NCI-H460 (cell line): Measurements from ENCODE around the gene WLS. TPM values are rescaled to one million over a fixed set of nuclear protein-coding genes. Genes with fewer than 3 reads are reported as not detected.
"Not testable (repeated sequence)": the region's sequence is repeated elsewhere in the genome, so short reads cannot be mapped to it uniquely, and the experiment has no call there.

ENCODE experiments used
- DNase-seq: peaks from one replicate; pipeline ENCODE4 v3.0.0-alpha.2; 2016; ENCODE audit warnings: low read depth; ENCODE audit errors: extremely low read depth
- total RNA-seq: library from RNA; depleted of rRNA; stranded (reverse); fragments of >200 nt; shearing (Covaris generic); gene quantifications from 2 replicates; pipeline ENCODE4 v1.2.3, GENCODE V29; 2014

WLS gene
- total RNA-seq, 1 experiment from 2014 or later: 27.3 TPM

DNA sequence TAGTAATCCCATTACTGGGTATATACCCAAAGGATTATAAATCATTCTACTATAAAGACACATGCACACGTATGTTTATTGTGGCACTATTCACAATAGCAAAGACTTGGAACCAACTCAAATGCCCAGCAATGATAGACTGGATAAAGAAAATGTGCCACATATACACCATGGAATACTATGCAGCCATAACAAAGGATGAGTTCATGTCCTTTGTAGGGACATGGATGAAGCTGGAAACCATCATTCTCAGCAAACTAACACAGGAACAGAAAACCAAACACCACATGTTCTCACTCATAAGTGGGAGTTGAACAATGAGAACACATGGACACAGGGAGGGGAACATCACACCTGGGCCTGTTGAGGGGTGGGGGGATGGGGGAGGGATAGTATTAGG lies 60.5 kb downstream of the WLS start:
- DNase-seq: not testable (repeated sequence)

DNA sequence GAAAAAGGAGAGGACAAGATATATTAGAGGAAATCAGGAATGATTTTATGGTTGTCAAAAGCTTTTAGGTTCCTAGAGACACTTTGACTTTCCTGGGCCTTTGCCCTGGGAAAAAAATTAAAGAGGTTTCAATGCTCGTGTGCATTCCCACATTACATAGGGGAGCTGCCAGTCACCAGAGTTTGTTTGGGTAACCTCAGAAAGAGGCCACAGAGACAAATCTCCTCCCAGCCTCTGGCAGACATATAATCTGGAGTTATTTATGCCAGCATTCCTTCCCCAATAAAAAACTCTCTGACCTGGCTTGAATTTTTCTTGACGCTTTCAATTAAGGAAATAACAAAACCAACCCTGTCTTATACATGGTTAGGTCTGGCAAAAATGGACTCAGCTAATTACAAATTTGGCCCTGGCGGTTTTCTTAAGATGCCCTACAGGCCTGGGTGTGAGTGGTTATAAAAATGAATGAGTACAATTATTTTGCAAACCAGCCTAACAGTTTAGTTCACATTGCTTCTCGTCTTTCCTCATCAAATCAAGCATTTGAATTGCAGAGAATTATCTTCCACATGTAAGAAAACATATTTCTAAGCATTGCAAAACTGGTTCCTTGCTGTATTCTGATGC lies 63.7 kb downstream of the WLS start:
- DNase-seq: no peak

DNA sequence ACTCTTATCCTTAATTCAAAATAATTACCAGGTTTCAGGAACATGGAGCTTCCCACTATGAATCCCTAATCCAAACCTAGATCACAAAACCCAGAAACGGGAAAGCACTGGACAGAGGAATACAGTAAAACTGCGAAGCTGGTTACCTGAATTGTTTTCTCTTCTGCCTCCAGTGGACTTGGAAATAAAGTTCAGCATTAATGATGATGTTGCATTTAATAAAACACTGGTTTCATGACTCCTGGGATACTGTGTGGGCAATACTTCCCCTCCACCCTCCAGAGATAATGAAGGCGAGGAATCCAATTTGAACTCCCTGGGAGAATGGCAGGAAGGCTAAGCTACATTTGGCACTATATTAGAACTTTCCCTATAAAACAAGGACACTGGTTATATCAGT lies 65.1 kb downstream of the WLS start:
- DNase-seq: no peak

DNA sequence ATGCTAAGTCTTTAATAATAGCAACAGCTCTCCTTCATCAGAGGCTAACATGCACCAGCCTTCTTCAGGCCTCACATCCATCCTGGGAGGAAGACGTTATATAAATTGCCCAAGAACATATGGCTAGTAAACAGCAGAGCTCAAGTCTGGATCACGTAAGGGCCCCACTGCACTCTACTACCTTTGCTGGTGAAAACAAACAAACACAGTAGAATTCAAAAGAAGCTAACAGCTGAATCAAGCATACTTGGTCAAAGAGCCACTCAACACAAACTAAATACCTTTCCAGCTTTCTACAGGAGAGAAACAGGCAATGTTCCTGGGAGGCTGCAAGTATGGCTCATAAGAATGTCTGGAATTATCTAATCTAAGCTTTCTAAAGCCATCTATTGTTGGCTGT lies 66.0 kb downstream of the WLS start:
- DNase-seq: no peak

DNA sequence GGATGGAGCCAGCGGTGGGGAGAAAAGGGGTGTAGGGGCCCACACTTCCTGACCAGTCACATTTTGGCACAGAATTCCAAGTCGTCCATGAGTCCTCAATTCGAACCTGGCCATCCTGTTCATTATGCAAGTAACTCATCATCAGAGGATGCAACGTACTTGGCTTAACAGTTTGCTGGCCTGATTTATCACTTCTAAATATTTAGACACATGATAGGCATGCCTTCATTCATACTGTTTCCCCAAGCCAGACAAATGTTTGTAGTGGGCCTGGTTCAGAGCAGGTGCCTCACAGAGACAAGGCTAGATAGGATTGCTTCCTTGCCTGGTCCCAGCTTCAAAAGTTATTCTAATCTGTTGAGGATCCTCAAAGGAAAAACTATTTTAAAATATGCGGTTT lies 66.7 kb downstream of the WLS start:
- DNase-seq: no peak

DNA sequence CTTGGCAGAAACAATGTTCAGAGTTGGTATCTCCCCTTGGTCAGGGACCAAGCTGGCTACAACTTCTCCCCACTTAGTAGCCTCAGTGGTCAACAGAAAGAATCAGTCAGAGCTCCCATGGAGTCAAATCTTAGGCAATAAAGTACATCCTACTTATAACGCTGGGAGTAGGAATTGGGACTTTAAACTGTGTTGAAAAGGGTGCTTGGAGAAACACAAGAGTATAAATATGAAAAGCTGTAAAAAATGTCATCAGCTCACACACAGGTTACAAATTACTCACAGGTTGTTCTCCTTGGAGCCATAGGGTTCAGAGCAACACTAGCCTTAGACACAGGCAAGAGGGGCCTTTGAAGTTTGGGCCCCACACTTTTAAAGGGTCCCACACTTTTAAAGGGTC lies 67.4 kb downstream of the WLS start:
- no peak for DNase-seq

DNA sequence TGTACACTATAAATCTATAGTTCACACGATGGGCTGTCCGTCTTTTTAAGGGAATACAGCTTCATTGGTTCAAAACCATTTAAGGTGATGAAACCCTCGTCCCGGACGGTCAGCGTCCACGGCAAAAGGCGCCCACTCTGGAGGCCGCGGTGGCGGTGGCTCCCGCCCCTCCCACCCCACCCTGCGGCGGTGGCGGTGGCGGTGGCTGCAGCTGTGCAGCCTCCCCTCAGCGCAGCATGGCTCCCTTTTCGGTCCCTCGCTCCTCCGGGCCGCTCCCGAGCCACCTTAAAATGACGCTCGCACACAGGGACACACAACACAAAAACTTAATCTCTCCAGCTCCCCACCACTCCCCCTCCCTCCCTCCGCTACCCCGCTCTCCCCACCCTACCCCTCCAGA lies 69.1 kb downstream of the WLS start:
- DNase-seq: no peak

DNA sequence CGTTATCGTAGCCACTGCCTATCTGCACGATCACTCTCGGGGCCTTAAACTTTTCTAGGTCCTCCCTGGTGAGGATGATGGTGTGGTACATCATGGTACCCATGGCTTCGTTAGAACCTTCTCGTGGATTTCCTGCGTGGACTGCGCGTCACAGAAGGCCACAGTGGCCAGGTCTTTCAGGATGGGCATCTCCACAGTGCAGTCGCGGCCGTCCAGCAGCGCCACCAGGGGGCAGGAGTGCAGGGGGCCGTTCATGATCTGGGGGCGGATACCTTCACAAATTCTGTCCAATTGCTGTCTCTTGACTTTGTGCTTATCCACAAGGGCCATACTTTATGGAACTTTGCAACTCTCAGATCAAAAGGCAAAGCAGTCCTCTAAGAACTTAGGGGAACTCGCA lies 69.6 kb downstream of the WLS start:
- no peak for DNase-seq

DNA sequence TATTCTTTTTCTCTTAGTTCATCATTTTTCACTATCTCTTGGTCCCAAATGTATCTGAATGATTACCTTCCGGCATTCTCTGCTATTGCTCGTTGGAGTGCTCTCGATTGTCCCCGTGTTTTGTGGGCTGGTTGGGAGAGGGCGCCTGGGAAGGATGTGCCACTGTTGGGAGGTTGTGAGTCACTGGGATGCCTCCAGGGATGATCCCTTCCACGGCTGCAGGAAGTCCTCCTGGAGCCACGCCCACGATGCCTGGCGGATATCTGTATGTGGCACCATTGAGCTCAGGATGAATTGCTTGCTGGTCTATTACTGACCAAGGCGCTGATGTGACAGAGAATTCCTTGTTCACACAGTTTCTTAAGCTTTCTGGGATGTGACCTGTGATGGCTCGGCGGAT lies 70.7 kb downstream of the WLS start:
- DNase-seq: not testable (repeated sequence)

DNA sequence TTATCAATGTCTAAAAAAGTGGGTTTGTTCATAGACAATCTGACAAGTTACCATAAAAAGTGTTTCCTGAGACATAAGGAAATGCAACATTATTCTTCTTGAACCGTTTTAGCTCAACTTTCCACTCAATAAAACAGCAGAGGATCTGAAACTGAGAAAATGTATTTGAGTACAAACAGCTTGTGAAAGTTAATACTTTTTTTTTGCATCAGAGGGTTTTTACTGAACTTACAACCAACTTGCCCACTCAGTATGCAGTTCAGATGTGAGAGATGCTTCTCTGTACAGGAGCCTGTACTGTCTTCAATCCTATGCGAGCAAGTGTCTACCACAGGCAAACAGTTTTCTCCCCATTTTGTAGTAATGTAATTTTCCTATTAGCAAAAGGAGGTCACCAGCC lies 71.4 kb downstream of the WLS start:
- not testable (repeated sequence) for DNase-seq

DNA sequence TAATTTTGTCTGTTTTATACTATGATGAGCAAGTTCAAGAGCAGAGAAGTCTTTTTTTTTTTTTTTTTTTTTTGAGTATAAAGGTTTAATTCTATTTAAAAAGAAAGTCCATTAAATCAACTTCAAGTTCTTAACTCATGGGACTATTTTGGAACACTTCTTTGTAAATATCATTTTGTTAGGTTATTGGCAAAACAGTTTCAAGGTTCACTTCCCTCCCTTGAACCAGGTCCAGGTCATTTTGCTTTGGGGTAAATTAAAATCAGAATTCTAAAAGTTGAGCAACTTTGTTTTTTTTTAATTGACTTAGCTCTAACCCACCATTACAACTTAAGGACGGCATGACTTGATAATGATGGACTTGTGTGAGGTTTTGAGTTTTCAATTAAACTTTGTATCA lies 72.3 kb downstream of the WLS start:
- no peak for DNase-seq

DNA sequence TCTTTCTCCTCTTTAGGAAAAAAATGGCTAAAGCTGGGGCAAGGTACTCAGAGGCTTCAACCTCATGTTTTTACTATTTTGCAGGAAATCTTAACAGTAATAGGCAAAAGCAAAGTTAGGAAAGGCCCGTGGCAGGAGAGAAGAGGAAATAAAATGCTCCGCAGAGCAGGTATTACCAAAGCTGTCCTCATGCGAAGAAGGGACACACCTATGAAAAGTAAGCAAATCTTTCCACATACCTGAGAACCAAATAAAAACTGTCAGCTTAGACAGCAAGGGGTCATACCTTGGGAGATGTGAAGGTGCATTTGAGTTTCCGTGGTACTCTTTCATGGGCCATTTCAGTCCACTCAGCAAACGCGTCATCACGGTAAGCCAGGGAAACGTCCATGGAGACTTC lies 73.5 kb downstream of the WLS start:
- no peak for DNase-seq

DNA sequence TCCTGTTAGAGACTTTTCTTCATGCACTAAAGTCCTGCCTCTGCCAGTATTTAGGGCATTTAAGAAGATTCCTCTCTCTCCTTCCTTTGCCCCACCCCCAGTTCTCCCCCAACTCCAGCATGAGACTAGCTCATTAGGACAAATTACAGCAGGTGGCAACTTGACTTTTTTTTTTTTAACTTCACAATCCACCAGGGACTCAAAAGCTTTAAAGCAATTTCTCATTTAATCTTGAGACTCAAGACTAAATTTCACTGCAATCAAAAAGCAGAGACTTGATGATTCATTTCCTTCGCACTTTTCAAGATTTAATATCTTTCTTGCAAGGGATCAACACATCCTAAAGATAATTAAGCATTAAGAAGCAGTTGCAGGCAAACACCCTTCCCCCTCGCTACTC lies 74.9 kb downstream of the WLS start:
- no peak for DNase-seq

DNA sequence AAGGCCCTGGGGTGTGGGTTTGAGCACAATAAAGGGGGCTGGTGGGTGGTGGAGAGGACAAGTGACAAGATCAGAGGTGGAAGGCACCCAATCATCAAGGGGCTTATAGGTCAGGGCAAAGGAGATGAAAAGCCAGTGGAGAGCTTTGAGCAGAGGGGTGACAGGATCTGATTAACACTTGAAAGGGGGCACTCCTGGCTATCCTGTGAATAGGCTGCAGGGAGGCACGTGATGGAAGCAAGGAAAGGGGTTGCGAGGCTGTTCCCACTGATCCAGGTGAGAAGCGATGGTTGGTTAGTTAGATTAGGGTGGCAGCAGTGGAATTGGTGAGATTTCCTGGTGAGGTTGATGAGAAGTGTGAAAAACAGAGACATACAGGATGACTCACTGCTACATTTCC lies 80.6 kb downstream of the WLS start:
- no peak for DNase-seq

DNA sequence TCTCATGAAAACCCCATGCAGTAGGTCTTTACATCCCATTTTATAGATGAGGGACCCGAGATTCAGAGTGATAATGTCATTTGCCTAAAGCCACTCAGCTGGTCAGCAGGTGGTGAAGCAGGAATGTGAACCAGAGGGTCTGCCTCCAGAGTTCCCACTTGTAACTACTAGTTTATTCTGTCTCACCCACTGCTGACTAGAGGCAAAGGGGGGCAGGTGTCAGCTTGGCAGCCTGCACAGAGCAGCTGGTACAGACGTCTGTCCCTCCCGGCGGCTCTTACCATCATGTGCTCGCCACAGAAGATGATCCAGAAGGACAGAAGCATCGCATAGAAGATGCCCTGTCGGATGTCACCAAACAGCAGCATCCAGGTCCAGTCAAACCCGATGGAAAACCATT lies 82.4 kb downstream of the WLS start:
- no peak for DNase-seq

DNA sequence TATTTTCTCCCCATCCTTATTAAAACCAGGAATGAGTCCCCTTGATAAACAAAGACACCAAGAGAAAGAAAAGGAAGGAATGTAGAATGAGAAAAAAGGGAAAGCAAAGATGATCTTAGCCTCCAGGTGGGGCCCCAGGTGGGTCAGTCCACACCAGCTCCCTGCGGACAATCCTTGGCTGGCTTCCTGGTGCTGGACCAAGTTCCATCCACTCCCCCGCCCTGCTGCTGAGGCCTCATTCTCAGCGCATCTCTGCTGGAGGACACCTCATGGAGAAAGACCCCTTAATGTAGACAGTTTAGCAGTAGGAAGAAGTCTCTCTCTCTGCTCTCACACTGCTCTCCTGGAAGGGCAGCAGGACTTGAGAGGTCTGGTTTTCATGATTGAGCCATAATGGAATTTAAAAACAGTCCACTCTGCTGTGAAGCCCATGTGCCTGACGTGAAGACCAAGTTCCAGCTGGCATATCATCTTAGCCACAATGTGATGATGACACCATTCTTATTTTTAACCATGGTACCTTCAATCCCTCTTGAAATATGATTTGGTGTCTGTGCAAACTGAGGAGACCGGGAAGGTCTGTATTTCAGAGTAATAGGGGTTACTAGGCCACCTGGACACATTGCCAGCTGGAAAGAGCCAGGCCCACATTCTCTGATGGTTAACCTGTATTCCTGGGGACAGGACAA lies 83.1 kb downstream of the WLS start:
- DNase-seq: no peak

DNA sequence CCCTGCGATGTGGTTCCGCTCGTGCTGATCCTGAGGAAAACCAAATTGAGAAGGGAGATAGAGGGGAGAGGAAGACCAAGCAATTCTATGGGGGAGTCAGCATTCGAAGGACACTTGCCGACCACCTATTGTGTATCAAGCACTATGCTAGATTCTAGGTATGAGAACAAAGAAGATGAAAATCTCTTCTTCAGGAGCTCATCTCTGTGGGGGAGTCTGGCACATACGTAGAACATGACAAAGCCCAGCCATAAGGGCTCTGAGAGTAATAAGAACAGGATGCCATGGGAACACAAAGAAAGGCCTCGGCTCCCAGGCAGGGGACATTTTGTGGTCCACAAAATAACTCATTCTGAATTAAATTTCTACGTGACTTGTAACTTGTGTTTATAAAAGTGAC lies 83.7 kb downstream of the WLS start:
- DNase-seq: no peak

DNA sequence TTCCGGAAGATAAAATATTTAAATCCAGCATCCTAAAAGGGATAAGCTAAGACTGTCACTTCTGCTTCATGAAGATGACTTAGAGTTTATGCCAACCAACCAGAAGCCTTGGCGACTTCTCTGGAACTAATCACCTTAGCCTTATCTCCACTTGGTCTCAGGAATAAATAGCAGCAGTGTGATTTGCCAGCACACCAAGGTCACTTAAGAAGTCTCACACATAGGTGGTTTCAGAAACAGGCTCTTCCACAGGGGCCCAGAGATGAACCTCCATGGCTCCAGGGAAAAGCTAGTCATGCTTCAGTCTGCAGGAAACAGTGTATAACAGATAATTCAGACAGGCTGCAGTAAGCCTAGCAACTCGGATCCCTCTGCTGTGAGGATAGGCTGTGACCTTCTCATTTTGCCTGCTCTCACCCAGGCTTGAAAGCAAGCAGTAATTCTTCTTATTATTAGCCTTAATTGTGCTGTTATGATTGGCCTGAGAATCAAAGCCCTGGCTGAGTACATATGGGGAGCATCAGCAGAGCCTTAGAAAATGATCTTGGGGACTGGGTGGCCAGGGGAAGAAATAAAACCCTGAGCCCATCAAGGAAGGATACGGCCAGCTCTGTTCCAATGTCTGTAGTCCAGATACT lies 84.7 kb downstream of the WLS start:
- DNase-seq: no peak

DNA sequence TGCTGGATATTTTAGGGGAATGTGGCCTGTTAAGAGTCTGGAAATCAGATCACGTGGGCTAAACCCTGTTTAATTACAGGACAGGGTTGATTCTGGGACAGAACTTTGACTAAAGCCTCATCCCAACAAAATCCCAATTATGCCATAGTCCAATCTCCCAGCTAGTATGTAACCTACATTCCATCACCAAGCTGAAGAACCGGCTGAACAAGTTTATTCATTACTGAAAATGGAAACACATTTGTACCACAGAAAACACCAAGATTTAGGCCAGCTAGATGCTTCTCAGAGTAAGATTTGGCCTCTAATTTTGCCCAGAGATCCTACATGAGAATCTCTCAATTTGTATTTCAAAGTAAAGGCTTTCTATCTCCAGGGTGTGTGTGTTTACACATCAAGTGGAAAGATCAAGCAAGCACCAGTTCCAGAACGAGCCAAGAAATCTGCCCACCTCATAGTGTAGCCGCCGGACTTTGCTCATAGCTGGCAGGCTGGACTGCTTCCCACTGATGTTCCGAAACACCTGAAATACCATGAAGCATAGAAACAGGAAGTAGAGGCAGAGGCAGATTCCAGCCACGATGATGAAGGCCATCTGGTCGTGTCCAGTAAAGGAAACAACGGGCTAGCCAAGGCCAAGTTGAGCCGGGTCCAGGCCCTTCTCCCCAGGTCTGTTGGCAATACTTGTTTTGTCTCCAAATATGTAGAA lies 86.8 kb downstream of the WLS start:
- DNase-seq: no peak

DNA sequence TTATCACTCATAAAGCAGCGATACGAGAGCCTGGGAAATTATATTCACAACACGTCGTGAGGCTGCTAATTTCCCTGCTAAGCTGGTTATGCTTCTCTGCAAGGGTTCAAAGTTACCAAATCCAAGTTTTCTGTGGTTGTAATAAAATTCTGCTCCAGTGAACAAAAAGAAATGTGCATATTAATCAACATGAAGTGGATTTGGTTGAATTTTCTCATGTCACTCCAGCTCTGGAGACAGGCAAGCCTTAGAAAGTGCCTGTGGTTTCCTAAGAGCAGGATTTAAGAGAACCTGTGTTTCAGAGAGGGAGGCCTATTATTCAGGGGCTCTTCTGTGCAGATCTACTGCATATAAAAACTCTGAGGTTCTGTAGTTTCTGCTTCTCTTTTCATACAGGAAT lies 87.5 kb downstream of the WLS start:
- DNase-seq: no peak

DNA sequence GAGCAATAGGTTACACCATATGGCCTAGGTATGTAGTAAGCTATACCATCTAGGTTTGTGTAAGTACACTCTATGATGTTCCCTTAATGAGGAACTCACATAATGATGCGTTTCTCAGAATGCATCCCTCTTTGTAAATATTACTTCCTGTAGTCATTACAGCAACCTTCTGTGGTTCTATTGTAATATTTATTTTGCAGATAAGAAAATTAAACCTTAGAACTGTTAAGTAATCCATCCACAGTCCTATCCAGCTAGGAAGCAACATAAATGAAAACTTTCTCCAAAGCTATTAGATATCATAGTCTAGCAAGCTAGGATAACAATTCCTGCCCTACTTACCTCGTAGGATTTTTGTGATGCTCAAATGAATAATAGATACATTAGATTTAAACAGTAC lies 88.7 kb downstream of the WLS start:
- no peak for DNase-seq

DNA sequence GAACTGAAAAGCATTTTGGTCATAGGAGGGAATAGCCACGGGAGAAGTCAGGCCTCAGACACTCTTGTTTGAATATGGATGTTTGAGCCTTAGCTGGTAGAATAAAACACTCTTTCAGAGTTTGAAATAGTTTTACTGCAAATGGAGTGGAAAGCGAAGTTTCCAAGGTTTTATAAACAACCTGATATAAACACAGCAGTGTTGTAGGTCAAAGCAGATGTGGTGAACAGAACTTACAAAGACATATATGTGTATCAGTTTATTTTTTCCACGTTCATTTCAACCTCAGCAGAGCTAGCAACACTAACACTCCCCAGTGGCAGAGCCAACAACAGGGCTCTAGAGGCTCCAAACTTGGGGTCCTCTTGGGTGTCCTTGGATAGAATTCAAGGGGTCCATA lies 89.9 kb downstream of the WLS start:
- DNase-seq: no peak
